ENCODE results near the gene PPP1R2.
"Not testable (repeated sequence)": the region's sequence is repeated elsewhere in the genome, so short reads cannot be mapped to it uniquely, and the experiment has no call there.

Gene PPP1R2

GRCh38 chr3:195539479-195539878 lies 3.6 kb downstream of the PPP1R2 start:
- ATAC-seq (ENCODE audit: low read depth) (no peak), DNase-seq (ENCODE audit: low spot score in 2 of 2) (no peak)
- Mint-ChIP-seq H3K4me3 (peak overlapping the region; percentile 50), H3K36me3 (peaks cover 10% of the 10 kb centered on the region), H3K27me3 (no peaks in the 10 kb centered on the region), H3K27ac (peak overlapping the region; percentile 35), H3K4me1 (peaks cover 46% of the 10 kb centered on the region), H3K9me3 (no peaks in the 10 kb centered on the region)

DNA sequence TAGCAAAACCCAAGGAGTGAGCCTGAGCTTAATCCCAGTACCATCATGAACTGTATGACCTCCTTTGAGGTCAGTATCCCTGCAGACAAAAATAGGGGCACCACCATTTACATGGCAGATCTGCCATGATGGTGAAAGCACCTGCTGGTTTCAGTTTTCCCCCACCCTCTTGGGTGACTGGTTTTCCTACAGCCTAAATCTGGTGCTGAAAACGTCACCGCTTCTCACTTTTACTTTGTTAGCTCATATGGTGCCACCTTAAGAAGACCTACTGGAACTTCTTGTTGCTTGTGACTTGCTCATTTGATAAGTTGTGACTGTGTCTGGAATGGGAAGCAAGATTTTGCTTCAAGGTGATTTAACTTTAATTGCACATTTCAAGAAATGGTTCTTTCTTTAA lies 5.1 kb downstream of the PPP1R2 start:
- Mint-ChIP-seq H3K27me3 (no peaks in the 10 kb centered on the region), H3K36me3 (peaks cover 12% of the 10 kb centered on the region), H3K9me3 (no peaks in the 10 kb centered on the region), H3K4me3 (peak overlapping the region; percentile 39), H3K27ac (peak overlapping the region; percentile 67), H3K4me1 (peaks cover 50% of the 10 kb centered on the region)
- peak; percentile 63 for ATAC-seq (ENCODE audit: low read depth)
- peak in 1 of 2 donors; percentile 45 for DNase-seq (ENCODE audit: low spot score in 2 of 2)

DNA sequence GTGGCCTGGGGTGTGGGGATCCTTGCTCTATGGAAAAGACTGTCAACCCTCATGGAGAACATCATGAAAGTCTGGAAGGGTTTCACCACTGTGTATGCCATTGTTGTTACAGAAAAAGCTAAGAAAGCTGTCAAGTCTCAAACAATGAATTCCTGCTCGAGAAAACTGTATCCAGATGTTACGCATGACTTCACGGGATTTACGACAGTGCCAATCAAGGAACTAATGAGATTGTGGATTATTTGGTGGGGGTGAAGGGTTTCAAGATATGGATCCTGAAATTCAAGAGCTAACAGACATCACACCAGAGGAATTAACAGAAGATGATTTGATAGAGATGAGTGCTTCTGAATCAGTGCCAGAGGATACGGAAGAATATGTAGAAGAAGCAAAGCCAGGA lies 7.8 kb downstream of the PPP1R2 start:
- Mint-ChIP-seq H3K27ac (peak overlapping the region; percentile 77), H3K4me3 (no peak overlapping the region), H3K9me3 (no peaks in the 10 kb centered on the region), H3K27me3 (no peaks in the 10 kb centered on the region), H3K36me3 (peaks cover 17% of the 10 kb centered on the region), H3K4me1 (peaks cover 47% of the 10 kb centered on the region)
- DNase-seq (ENCODE audit: low spot score in 2 of 2) (no peak), ATAC-seq (ENCODE audit: low read depth) (no peak)

DNA sequence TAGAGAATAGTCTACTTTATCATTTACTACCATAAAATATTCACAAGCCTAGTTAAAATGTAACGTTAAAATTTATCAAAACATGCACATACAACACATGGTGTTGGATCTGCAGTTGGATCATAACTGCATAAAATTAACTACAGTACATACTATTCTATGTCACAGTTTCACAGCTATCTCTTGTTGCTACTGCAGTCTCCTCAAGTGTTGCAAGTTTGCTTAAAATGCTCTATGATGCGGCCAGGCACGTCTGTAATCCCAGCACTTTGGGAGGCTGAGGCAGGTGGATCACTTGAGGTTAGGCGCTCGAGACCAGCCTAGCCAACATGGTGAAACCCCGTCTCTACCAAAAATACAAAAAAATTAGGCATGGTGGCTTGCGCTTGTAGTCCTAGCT lies 10.3 kb downstream of the PPP1R2 start:
- DNase-seq (ENCODE audit: low spot score in 2 of 2) (no peak), ATAC-seq (ENCODE audit: low read depth) (no peak)
- Mint-ChIP-seq H3K4me3 (no peak overlapping the region), H3K4me1 (peaks cover 33% of the 10 kb centered on the region), H3K27ac (no peak overlapping the region), H3K27me3 (no peaks in the 10 kb centered on the region), H3K36me3 (peaks cover 22% of the 10 kb centered on the region), H3K9me3 (no peaks in the 10 kb centered on the region)

- no peak for DNase-seq (ENCODE audit: low spot score in 2 of 2)
- no peaks in the 10 kb centered on the region for H3K9me3 Mint-ChIP-seq
- no peak overlapping the region for H3K4me3 Mint-ChIP-seq
- H3K27ac Mint-ChIP-seq = no peak overlapping the region
- peaks cover 31% of the 10 kb centered on the region for H3K4me1 Mint-ChIP-seq
- no peak for ATAC-seq (ENCODE audit: low read depth)
- peaks cover 24% of the 10 kb centered on the region for H3K36me3 Mint-ChIP-seq
- H3K27me3 Mint-ChIP-seq = no peaks in the 10 kb centered on the region
These were observed 10.8 kb downstream of the PPP1R2 start for GRCh38 chr3:195532345-195532744.

DNA sequence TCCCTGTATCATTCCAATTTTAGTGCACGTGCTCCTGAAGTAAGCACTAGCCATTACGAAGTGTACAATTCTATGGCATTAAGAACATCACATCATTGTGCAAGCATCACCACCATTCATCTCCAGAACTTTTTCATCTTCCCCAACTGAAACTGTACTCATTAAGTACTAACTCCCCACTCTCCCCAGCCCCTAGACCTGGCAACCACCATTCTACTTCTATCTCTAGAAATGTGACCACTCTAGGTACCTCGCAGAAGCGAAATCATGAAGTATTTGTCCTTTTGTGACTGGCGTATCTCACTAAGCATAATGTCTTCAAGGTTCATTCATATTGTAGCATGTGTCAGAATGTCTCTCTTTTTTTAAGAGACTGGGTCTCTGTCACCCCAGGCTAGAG lies 11.4 kb downstream of the PPP1R2 start:
- H3K27ac Mint-ChIP-seq = no peak overlapping the region

DNA sequence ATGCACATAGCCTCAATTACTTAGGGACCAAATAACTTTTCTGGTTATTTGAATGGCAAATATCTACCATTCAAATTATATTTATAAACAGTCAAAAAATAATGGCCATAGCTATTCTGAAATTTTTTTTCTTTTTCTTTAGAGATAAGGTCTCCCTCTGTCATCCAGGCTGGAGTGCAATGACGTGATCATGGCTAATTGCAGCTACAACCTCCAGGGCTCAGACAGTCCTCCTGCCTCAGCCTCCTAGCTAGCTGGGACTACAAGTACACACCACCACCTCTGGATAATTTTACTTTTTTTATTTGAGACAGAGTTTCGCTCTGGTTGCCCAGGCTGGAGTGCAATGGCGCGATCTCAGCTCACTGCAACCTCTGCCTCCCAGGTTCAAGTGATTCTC lies 16.6 kb downstream of the PPP1R2 start:
- H3K4me1 Mint-ChIP-seq = peaks cover 10% of the 10 kb centered on the region
- H3K4me3 Mint-ChIP-seq = no peak overlapping the region
- no peak for ATAC-seq (ENCODE audit: low read depth)
- H3K27ac Mint-ChIP-seq = no peak overlapping the region
- H3K27me3 Mint-ChIP-seq = no peaks in the 10 kb centered on the region
- H3K9me3 Mint-ChIP-seq = no peaks in the 10 kb centered on the region
- DNase-seq (ENCODE audit: low spot score in 2 of 2) = no peak
- H3K36me3 Mint-ChIP-seq = peaks cover 16% of the 10 kb centered on the region

More for the DNA sequence above, 11.4 kb downstream of the PPP1R2 start:
- H3K9me3 Mint-ChIP-seq = no peaks in the 10 kb centered on the region
- ATAC-seq (ENCODE audit: low read depth) = no peak
- no peak for DNase-seq (ENCODE audit: low spot score in 2 of 2)
- no peaks in the 10 kb centered on the region for H3K27me3 Mint-ChIP-seq
- H3K4me3 Mint-ChIP-seq = no peak overlapping the region
- H3K36me3 Mint-ChIP-seq = peaks cover 24% of the 10 kb centered on the region
- peaks cover 31% of the 10 kb centered on the region for H3K4me1 Mint-ChIP-seq

GRCh38 chr3:195524171-195524896 lies 18.8 kb downstream of the PPP1R2 start:
- peaks cover 7% of the 10 kb centered on the region for H3K4me1 Mint-ChIP-seq
- no peaks in the 10 kb centered on the region for H3K27me3 Mint-ChIP-seq
- no peak overlapping the region for H3K4me3 Mint-ChIP-seq
- peak overlapping the region; percentile 75 for H3K27ac Mint-ChIP-seq
- no peak for ATAC-seq (ENCODE audit: low read depth)
- peaks cover 13% of the 10 kb centered on the region for H3K36me3 Mint-ChIP-seq
- no peak for DNase-seq (ENCODE audit: low spot score in 2 of 2)
- H3K9me3 Mint-ChIP-seq = no peaks in the 10 kb centered on the region

DNA sequence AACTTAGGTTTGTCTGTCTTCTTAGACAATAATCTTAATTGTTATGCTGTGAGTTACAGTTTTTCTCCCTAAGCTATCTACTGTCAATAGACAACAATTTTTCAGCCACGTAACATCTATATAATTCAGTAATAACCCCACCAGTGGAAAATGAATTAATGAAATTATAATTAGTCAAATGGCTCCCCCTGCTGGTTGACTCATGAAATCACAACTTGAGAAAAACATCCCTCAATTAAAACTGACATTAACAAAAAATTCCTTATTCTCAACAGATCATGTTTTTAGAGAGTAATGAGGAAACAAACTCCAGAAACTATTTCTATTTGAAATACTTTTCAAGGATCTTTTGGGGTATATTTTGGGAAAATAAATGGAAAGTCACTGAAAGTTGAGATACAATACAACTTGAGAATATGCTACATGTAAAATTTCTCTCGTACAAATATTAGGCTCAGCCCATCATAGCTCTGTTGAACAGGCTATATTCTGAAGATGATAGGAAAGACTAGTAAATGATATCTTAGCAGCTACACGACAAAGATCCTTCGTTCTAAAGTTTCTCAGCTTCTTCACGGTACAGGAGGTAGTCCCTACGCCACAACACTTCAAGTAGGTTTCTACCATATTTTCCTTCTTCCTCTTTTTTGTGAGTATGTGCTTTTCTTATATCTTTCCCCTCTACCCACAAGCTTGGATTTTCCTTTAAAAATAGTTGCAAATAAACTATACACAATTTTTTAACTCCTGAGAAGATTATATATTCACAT lies 20.7 kb downstream of the PPP1R2 start:
- no peak overlapping the region for H3K4me3 Mint-ChIP-seq
- H3K4me1 Mint-ChIP-seq = peaks cover 7% of the 10 kb centered on the region
- H3K27ac Mint-ChIP-seq = peak overlapping the region; percentile 77
- H3K9me3 Mint-ChIP-seq = no peaks in the 10 kb centered on the region
- H3K27me3 Mint-ChIP-seq = no peaks in the 10 kb centered on the region
- peak in 1 of 2 donors; percentile 57 for DNase-seq (ENCODE audit: low spot score in 2 of 2)
- ATAC-seq (ENCODE audit: low read depth) = peak; percentile 68
- H3K36me3 Mint-ChIP-seq = peaks cover 10% of the 10 kb centered on the region

DNA sequence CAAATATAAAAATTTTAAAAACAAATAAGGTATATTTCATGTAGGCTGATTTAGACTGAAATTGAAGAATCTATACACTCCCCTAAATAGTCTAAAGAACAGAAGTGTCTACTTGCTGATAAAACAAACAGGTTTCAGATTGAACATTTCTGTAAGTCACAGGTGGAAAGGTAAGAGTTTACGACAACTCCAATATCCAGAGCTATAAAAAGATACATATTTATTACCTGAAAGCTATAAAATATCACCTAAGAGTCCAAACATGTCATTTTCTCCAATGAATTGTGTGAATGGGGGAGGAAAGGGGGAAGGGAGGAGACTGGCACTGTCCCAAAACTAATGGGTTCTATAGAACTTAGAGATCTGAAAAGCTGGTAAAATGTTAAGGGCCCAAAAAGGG lies 26.1 kb downstream of the PPP1R2 start:
- H3K9me3 Mint-ChIP-seq = no peaks in the 10 kb centered on the region
- H3K4me3 Mint-ChIP-seq = no peak overlapping the region
- ATAC-seq (ENCODE audit: low read depth) (no peak), DNase-seq (ENCODE audit: low spot score in 2 of 2) (no peak)
- peaks cover 3% of the 10 kb centered on the region for H3K4me1 Mint-ChIP-seq
- peaks cover 16% of the 10 kb centered on the region for H3K36me3 Mint-ChIP-seq
- H3K27ac Mint-ChIP-seq = no peak overlapping the region
- no peaks in the 10 kb centered on the region for H3K27me3 Mint-ChIP-seq

DNA sequence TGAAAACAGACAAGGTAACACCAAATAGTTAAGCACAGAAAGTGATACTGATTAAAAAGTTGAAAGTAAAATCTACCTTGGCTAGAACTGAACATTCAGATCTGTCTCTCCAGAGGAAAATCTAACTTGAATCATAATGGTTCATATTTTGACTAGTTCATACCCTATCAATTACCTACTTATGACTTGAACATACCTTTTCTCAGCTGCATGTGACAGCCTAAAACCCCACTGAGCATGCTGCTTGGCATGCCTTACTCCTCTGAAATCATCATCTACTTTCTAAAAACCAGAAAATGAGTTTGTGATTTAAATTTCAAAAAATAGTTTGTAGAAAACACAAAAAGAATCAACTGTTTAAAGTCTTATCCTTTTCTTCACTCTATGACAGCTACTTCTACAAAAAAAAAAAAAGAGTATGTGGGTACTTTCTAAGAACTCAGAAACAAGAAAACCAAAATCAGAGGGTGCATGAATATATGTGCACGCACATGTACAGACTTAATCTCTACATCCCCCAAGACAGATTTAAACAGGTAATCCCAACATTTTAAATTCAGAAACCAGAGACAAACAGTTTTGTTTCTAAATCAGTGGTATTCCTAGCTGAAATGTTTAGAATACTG lies 28.4 kb downstream of the PPP1R2 start:
- peak overlapping the region; percentile 31 for H3K27ac Mint-ChIP-seq
- not testable (repeated sequence) for ATAC-seq (ENCODE audit: low read depth); H3K4me3 Mint-ChIP-seq; H3K27me3 Mint-ChIP-seq; H3K9me3 Mint-ChIP-seq; DNase-seq (ENCODE audit: low spot score in 2 of 2)
- H3K36me3 Mint-ChIP-seq = peaks cover 20% of the 10 kb centered on the region
- H3K4me1 Mint-ChIP-seq = peaks cover 11% of the 10 kb centered on the region

- H3K27ac Mint-ChIP-seq = no peak overlapping the region
- H3K36me3 Mint-ChIP-seq = peaks cover 25% of the 10 kb centered on the region
- ATAC-seq (ENCODE audit: low read depth) (no peak), DNase-seq (ENCODE audit: low spot score in 2 of 2) (no peak)
- H3K9me3 Mint-ChIP-seq = no peaks in the 10 kb centered on the region
- H3K27me3 Mint-ChIP-seq = no peaks in the 10 kb centered on the region
- peaks cover 12% of the 10 kb centered on the region for H3K4me1 Mint-ChIP-seq
- H3K4me3 Mint-ChIP-seq = no peak overlapping the region
These were observed 30.3 kb downstream of the PPP1R2 start for GRCh38 chr3:195512798-195513345.

DNA sequence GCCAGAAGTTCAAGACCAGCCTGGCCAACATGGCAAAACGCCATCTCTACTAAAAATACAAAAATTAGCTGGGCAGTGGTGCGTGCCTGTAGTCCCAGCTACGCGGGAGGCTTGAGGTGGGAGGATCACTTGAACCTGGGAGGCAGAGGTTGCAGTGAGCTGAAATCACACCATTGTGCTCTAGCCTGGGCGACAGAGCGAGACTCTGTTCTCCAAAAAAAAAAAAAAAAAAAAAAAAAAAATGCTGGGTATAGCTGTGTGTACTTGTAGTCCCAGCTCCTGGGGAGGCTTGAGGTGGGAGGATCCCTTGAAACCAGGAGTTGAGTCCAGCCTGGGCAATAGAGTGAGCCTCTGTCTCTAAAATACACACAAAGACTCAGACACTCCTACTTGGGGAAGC lies 32.0 kb downstream of the PPP1R2 start:
- no peak overlapping the region for H3K4me3 Mint-ChIP-seq
- no peak for ATAC-seq (ENCODE audit: low read depth)
- H3K9me3 Mint-ChIP-seq = no peaks in the 10 kb centered on the region
- no peaks in the 10 kb centered on the region for H3K27me3 Mint-ChIP-seq
- H3K27ac Mint-ChIP-seq = peak overlapping the region; percentile 73
- H3K36me3 Mint-ChIP-seq = peaks cover 23% of the 10 kb centered on the region
- DNase-seq (ENCODE audit: low spot score in 2 of 2) = no peak
- peaks cover 12% of the 10 kb centered on the region for H3K4me1 Mint-ChIP-seq

DNA sequence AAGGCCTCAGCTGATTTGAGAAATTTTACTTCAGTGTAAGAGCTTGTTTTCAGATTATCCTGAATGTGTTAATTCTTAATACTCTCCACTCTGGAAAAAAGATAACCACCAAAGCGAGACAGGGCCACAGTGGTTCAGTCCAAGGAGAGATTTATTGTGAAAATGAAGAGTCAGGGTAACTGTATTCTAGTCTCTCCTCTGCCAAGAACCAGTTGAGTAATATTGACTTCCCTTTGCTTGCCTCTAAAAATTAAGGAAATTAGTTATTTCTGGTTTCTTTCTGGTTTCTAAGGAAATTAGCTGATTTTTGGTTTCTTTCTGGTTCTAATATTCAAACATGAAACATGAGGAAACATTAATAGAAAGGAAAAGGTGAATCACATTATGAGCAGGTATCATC lies 34.9 kb downstream of the PPP1R2 start:
- no peak for DNase-seq (ENCODE audit: low spot score in 2 of 2)
- H3K4me1 Mint-ChIP-seq = peaks cover 12% of the 10 kb centered on the region

More for the DNA sequence above, 34.9 kb downstream of the PPP1R2 start:
- Mint-ChIP-seq H3K4me3 (no peak overlapping the region), H3K36me3 (peaks cover 14% of the 10 kb centered on the region), H3K27me3 (no peaks in the 10 kb centered on the region), H3K27ac (peak overlapping the region; percentile 64), H3K9me3 (no peaks in the 10 kb centered on the region)
- no peak for ATAC-seq (ENCODE audit: low read depth)

Data from memory B cell (primary cell).